Adrenal gland (tissue), 5 donors: ENCODE measurements around the gene RAG1.

Experiments used
- CTCF ChIP-seq, 6 experiments: fragments of 450-650 bp in 4 of 6; fragments of 200-600 bp in 2 of 6; sonication (generic) in 1 of 6; IDR thresholded peaks; 1 replicate in 5 of 6; 2 replicates in 1 of 6; pipeline versions ENCODE4 v1.5.1 to v1.8.0; 2016 to 2021; ENCODE audit warnings: antibody characterized with exemption in 6 of 6, mild to moderate bottlenecking in 2 of 6, moderate library complexity in 1 of 6
- POLR2A ChIP-seq, 2 donors: fragments of 450-650 bp; IDR thresholded peaks; one replicate each; pipeline ENCODE4 v1.6.1; 2017; ENCODE audit warnings: antibody characterized with exemption in 2 of 2, mild to moderate bottlenecking in 2 of 2, moderate library complexity in 1 of 2
- donor health status: DM: no; HTN: no; CAD: no.

GRCh38 chr11:36577373-36577772 lies 9.6 kb downstream of the RAG1 start:
- TF ChIP-seq CTCF (IDR thresholded peaks at IDR 0.05) (no peak), POLR2A (IDR thresholded peaks at IDR 0.05) (no peak)
